Vagina (tissue), 2 donors: Measurements from ENCODE around the gene NLRX1.

Experiments used
- POLR2A ChIP-seq, 2 donors: fragments of 450-650 bp; IDR thresholded peaks; one replicate each; pipeline ENCODE4 v1.6.1; 2017; ENCODE audit warnings: antibody characterized with exemption in 2 of 2, mild to moderate bottlenecking in 2 of 2, moderate library complexity in 2 of 2
- POLR2AphosphoS5 ChIP-seq, 2 donors: sonication (generic); formaldehyde crosslinking; IDR thresholded peaks; one replicate each; pipeline ENCODE4 v1.9.0; 2017; ENCODE audit warnings: antibody characterized with exemption in 2 of 2, mild to moderate bottlenecking in 2 of 2, low read depth in 1 of 2; ENCODE audit not compliant: insufficient read depth in 1 of 2
- TF ChIP-seq, protein P1 (sequence below), 3 experiments: fragments of 450-650 bp in 2 of 3; fragments of 200-600 bp in 1 of 3; sonication (generic) in 1 of 3; IDR thresholded peaks; one replicate each; pipeline ENCODE4 v1.5.1; 2017 to 2019; ENCODE audit warnings: antibody characterized with exemption in 3 of 3, mild to moderate bottlenecking in 2 of 3, moderate library complexity in 2 of 3

DNA sequence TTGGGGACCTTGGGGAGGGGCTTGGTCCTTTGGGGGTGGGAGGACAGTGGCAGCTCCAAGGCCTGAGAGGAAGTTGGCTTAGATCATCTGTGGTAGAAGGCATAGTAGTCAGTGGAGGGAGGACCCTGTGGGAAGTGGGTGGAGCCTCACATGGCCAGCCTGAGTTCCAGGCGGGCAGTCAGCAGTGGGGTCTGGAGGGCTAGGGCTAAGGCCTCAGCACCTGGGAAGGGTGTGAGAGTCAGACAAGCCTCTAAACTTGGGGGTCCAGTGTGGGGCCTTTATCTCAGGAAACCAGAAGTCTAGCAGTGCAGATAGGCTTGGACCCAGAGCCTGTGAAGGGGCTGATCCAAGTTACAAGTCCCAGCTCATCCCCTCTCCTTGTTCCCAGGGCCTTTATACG is 4.0 kb downstream of the NLRX1 start:
- TF ChIP-seq, protein P1, sequence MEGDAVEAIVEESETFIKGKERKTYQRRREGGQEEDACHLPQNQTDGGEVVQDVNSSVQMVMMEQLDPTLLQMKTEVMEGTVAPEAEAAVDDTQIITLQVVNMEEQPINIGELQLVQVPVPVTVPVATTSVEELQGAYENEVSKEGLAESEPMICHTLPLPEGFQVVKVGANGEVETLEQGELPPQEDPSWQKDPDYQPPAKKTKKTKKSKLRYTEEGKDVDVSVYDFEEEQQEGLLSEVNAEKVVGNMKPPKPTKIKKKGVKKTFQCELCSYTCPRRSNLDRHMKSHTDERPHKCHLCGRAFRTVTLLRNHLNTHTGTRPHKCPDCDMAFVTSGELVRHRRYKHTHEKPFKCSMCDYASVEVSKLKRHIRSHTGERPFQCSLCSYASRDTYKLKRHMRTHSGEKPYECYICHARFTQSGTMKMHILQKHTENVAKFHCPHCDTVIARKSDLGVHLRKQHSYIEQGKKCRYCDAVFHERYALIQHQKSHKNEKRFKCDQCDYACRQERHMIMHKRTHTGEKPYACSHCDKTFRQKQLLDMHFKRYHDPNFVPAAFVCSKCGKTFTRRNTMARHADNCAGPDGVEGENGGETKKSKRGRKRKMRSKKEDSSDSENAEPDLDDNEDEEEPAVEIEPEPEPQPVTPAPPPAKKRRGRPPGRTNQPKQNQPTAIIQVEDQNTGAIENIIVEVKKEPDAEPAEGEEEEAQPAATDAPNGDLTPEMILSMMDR (IDR thresholded peaks at IDR 0.05), result no peak
- TF ChIP-seq POLR2AphosphoS5 (IDR thresholded peaks at IDR 0.05; ENCODE audit: insufficient read depth in 1 of 2, low read depth in 1 of 2) (no peak), POLR2A (IDR thresholded peaks at IDR 0.05) (no peak)
